GM18499 (cell line): ENCODE data around the gene HOXA13.

Experiments used
- ATAC-seq: cut with Tn5 transposase; IDR thresholded peaks from one replicate; pipeline ENCODE4 v1.9.1; 2021; ENCODE audit warnings: moderate number of reproducible peaks; ENCODE audit not compliant: insufficient read depth, unreplicated experiment

Gene HOXA13

GRCh38 chr7:27194686-27195379 is 5.1 kb downstream of the HOXA13 start:
- ATAC-seq: no peak

- ATAC-seq: no peak
Measured at GRCh38 chr7:27194002-27194352, 5.9 kb downstream of the HOXA13 start.

GRCh38 chr7:27193335-27194001 is 6.4 kb downstream of the HOXA13 start:
- no peak for ATAC-seq

- ATAC-seq: no peak
Measured at GRCh38 chr7:27192546-27193334, 7.2 kb downstream of the HOXA13 start.

DNA sequence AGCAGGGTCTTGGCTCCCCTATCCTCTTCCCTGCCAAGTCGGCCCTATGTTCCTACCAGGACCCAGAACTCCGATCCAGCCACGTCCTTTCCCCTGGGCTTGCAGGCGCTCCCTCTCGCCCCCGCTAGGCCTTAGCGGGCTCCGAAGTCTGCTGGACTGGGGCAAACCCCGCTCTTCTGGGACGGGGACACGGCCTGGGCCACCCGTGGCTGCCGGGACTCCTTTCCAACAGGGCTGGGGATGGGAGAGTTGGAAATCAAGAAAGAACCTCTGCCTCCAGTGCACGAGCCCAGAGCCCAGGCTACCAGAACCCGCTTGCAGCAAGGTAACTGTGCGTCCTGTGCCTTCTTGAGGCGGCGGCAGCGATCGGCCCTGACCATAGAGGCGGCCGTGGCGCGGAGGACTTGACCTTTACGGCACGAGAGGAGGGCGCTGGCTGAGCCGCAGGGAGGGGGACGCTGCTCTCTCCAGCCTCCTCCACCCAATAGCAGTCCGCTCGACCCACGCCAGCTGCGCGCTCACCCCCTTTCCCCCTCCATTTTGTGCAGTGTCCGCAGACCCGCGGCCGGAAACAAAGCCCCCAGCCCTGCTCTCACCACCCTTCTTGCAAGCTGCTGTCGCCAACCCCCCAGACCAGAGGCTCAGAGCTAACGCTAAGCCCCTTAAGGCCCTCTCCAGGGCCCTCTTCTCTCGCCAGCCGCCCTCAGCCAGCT is 7.9 kb downstream of the HOXA13 start:
- no peak for ATAC-seq

- ATAC-seq: no peak
Measured at GRCh38 chr7:27191161-27191731, 8.6 kb downstream of the HOXA13 start.

- no peak for ATAC-seq
Measured at GRCh38 chr7:27189997-27190748, 9.7 kb downstream of the HOXA13 start.

- ATAC-seq: no peak
Measured at GRCh38 chr7:27189295-27189996, 10.4 kb downstream of the HOXA13 start.

DNA sequence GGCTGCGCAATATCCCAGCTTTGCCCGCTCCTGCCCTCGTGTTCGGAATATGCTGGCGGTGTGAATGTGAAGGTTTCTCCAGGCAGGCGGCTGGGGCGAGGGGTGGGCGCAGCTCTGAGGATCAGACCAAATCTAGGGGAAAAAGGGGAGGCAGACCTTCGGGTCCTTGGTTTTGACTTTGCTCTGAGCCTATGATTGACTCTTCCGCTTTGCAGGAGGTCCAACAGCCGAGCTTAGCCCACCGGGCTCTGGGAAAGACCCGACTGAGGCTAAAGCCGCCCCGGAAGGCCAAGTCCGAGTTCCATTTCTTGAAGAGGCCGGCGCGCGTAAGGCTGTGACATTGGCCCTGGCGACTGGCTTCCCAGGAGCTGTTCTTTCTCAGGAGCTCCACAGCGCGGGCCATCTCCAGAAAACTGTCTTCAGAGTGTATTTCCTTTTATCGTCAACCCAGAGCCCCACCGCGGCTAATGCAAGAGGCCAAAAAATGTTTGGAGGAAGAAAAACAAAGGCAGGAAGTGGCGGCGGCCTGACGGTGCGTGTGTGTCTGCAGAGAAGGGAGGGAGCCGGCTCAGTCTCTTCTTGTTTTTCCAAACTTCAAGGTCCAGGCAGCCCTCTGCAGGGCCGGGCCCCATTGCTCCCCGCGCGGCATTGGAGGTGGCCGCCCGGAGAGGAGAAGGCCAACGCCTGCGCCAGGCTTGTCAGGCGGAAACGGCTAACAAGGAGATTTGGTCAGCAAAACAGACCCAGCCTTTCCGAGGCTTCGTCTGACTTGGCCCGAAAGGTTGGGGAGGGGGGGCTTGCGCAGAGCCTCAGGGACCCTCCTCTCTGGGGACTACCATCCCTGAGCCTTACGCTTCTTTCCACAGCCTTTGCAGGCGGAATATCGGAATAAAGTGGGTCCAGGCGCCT is 11.3 kb downstream of the HOXA13 start:
- ATAC-seq: no peak

DNA sequence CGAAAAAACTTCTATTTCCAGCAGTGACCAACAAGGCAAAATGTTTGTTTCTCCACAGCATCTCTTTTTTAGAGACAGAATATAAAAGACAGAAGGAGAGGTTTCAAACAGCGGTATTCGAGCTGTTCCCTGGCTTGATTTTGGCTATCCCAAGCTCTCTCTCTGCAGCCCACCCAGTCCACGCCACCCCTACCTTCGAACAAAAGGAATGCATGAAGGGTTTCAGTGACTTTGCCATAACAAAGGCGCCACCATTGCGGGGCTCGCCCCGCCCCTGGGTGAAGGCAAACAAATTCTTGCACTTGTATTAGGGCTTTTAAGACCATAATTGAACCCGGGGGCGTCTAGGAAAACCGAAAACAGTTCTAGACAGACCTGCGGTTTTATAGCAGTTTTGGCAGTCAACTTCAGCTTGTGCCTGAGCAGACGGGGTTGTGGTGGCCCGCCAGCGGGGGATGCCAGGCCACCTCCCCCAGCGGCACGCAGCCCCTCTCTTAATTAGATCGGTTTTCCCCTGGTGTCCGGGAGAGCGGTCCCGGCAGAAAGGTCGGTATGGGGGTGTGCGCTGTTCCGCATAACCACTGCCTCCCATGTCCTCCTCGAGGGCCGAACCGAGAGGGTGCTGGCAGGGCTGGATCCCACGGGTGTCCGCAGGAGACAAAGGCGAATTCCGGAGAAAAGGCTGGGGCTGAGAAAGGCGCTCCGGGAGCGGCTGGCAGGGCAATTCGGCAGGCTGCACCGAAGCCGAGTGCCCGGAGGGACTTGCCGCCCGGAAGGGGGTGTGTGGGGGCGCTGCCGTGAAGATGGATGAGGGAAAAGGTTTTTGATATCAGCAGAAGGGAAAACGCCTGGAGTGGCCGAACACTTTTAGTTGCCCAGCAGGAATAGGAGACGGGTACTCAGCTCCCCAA is 12.2 kb downstream of the HOXA13 start:
- ATAC-seq: no peak

GRCh38 chr7:27186668-27187474 is 13.0 kb downstream of the HOXA13 start:
- ATAC-seq: no peak

DNA sequence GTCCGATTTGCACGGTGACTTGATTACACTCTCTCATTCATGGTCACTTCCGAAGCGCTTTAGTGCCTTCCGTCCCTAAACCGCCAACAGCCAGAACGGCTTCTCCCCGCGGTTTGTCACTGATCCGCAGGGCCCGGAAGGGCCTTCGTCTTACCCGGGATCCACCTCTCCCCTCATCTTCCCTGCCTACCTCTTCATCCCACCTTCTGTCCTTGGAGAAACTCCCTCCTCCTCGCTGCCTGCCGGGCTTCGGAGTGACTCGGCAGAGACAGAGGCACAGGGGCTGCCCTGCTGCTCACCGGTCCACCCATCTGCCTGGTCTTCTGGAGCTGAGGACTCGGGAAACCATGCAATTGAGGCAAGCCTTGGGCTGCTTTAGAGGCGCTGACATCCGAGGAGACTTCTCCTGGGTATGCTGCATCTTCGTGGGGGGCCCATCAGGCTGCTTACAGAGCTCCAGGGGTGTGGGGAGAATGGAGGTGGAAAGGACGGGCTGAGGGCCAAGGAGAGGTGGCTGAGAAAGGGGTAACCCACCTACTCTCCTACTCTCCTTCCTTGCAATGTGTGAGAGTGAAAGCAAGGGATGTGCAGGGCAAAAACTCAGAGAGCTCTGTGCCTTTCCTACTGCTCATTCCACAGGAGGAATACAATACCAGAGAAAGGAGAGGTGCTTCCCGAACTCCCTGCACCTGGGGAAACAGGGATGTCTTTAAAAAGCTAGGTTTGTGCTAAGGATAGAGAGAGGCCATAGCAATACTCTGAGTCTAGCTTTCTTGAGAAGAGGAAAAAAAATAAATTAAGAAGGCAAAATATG is 13.8 kb downstream of the HOXA13 start:
- no peak for ATAC-seq

DNA sequence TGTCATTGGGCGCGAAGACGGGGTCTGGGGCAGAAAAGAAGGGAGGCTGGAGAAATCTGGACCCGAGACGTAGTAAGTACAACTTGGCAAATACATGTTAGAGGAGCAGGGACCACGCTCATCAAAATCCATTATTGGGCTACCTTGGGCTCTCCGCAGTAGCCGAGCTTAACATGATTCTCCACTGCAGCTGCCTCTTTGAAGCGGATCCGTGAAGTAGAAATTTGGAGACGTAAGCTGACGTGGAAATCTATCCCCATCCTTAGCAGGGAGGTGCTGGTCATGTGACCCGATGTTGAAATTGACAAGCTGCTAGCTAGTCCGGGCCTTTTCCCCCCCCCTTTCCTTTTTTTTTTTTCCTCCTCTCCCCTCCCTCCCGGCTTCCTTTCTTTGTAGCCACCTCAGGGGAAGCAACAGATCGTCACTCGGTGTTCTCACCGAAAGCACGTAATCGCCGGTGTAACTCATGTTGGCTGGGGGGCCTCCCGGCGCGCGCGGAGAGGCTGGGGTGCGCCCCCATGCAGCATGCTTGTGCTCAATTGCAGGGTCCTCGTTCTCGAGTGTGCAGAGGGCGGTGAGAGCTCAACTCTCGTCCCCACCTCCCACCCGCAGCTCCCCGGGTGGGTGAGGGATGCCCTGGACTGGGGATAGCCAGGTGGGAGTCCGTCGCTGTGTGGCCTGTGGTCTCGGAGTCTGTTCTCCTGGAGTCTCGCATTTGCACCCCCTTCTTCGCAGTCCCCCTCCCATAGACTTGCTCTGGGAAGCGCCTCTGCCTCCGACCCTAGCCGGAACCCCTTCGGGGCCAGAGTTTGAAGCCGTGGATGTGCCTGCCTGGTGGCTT is 14.7 kb downstream of the HOXA13 start, which contains the start of gene HOXA11:
Gene HOXA11 (minus strand): TSS at position 220 of the 841 bp plus-strand sequence. CDS start 88 bp downstream, at position 132.
- no peak for ATAC-seq

GRCh38 chr7:27184337-27185012 is 15.4 kb downstream of the HOXA13 start:
- no peak for ATAC-seq
